ENCODE measurements around the gene MARF1.
"Not testable (repeated sequence)": the region's sequence is repeated elsewhere in the genome, so short reads cannot be mapped to it uniquely, and the experiment has no call there.

Gene MARF1

DNA sequence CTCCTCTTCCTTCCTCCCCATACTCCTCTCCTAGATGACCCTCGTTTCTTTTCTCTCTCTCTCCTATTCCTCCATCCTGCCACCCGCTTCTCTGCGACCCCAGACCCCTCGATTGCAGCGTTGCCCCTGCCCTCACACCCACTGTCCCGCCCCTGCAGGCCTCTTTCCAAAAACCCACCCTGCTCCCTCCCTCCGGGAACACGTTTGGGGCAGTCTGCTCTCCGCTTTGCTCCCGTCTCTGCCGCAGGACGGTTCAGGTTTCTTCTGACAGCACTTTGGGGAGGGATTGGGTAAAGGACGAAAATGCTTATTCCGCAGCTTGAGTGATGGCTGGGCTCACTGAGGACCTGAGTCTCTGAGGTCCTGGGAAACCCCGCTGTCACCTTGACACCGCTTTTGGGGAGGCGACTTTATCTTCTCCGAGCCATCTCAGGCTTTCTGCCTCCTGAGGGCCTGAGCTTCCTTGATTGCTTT lies 7.8 kb upstream of the MARF1 start:
- no peak for DNase-seq

DNA sequence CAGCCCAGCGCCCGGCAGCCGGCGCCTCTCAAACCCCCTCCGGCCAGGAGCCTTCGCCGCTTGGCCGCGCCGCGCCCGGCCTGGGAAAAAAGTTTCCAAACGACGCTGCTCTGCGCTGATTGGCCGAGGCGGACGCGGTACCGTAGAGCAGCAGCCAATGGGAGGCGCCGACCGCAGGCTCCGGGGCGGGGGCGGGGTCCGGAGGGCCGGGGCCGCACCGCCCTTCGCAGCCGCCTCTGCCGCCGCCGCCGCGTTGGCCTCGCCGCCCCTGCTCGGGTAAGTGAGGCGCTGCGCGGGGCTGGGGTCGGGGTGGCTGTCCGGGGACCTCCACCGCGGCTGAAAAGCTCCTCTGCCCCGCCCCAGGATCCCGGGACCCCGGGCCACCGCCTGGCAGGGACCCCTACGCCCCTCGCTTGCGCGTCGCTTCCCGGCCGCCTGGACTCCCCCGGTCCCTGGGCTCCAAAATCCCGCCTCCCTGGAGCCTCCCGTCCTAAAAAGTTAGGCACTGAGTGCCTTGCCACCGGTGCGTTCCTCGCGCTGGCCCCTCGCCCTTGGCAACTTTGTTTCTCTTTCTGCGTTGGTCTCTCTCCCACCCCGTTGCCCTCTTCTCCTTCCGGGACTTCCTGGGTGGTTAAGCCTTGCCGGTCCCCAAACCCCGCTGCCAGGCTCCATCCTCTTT lies 7.2 kb upstream of the MARF1 start, which contains the start of gene NDE1:
NDE1 (plus strand) TSS at position 227 of the 679 bp plus-strand sequence. CDS start 14,534 bp downstream, outside the sequence.
- peak; percentile 80 for DNase-seq

DNA sequence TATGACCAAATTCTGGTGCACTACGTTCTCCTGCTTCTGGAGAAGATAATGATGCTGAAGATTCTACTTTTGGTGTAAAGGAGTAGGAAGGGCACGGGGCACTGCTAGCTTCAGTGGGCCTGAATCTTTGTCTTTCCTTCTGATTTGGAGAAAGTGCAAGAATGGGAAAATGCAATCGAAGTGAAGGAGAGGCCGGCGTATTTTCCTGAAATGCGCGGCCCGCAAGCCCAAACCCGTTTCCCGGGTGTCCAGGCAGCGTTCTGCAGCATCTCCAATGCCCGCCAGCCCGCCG lies 6.7 kb upstream of the MARF1 start:
- no peak for DNase-seq

DNA sequence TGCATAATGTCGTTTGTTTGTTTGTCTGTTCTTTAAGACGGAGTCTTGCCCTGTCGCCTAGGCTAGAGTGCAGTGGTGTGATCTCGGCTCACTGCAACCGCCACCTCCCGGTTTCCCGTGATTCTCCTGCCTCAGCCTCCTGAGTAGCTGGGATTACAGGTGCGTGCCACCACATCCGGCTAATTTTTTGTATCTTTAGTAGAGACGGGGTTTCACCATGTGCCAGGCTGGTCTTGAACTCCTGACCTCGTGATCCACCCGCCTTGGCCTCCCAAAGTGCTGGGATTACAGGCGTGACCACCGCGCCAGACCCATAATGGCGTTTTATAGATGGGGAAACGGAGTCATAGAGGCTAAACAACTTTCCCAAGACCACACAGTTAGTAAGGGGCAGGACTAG lies 6.4 kb upstream of the MARF1 start:
- not testable (repeated sequence) for DNase-seq

DNA sequence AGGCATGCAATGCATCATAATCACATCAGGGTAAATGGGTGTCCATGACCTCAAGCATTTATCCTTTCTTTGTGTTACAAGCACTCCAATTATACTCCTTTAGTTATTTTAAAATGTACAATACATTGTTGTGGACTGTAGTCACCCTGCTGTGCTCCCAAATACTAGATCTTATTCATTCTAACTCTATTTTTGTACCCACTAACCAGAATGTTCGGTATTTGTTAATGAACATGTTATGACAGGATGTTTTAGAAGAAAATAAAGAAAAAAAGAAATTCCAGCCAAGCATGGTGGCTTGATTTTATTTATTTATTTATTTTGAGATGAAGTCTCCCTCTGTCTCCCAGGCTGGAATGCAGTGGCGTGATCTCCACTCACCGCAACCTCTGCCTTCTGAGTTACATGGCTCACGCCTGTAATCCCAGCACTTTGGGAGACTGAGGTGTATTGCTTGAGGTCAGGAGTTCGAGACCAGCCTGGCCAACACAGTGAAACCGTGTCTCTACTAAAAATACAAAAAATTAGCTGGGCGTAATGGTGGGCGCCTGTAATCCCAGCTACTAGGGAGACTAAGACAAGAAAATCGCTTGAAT lies 5.3 kb upstream of the MARF1 start:
- no peak for DNase-seq

DNA sequence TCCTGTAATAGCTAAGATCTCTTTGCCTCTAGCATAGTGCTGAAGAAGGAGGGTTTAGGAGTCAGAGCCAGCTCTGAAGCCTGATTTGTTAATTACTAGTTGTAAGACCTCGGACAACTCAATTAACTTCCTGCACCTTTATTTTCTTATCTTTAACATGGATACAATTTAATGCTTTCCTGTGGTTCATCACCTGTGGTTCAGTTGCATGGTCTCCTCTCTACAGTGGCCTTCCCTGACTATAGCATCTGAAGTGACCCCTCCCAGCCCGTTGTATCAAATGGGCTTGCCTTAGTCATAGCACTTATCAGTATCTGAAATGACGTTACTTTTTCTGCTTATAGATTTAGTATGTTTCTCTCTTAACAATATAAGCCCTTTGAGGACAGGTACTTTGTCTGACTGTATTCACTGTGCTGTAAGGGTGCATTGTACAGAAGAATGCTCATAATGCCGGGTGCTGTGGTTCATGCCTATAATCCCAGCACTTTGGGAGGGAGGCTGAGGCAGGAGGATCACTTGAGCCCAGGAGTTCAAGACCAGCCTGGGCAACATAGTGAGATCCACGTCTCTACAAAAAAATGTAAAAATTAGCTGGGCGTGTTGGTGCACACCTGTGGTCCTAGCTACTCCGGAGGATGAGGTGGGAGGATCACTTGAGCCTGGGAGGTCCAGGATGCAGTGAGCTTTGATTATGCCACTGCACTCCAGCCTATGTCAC lies 4.5 kb upstream of the MARF1 start:
- no peak for DNase-seq

DNA sequence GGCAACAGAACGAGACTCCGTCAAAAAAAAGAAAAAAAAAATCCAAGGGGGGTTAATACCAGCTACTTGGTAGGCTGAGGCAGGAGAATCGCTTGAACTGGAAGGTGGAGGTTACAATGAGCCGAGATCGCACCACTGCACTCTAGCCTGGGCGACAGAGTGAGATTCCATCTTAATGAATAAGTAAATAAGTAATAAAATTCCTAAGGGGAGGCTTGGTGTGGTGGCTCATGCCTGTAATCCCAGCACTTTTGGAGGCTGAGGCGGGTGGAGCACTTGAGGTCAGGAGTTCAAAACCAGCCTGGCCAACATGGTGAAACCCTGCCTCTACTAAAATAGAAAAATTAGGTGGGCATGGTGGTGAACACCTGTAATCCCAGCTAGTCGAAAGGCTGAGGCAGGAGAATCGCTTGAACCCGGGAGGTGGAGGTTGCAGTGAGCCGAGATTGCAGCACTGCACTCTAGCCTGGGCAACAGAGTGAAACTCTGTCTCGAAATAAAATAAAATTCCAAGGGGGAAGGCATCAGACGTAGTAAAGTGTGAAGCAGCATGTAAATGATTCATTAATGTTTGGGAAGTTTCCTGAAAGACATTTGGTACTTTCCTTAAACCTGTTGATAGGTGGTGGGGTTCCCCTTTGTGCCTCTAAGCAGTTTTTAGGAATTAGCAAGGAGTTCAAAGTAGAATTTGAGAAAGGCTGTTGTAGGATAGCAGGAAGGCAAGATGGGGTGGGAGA lies 3.8 kb upstream of the MARF1 start:
- DNase-seq: not testable (repeated sequence)

DNA sequence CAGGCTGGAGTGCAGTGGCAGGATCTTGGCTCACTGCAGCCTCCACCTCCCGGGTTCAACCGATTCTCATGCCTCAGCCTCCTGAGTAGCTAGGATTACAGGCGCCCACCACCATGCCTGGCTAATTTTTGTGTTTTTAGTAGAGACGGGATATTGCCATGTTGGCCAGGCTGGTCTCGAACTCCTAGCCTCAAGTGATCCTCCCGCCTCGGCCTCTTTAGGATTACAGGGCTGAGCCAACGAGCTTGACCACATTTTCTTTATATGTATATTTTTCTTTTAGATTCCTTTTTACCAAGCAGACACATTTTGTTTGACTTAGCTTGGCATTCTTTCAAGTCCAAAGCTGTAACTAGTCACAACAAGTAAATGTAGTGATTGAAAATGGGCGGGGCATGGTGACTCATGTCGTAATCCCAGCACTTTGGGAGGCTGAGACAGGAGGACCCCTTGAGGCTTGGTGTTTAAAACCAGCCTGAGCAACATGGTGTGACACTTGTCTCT lies 2.1 kb upstream of the MARF1 start:
- peak; percentile 71 for DNase-seq

DNA sequence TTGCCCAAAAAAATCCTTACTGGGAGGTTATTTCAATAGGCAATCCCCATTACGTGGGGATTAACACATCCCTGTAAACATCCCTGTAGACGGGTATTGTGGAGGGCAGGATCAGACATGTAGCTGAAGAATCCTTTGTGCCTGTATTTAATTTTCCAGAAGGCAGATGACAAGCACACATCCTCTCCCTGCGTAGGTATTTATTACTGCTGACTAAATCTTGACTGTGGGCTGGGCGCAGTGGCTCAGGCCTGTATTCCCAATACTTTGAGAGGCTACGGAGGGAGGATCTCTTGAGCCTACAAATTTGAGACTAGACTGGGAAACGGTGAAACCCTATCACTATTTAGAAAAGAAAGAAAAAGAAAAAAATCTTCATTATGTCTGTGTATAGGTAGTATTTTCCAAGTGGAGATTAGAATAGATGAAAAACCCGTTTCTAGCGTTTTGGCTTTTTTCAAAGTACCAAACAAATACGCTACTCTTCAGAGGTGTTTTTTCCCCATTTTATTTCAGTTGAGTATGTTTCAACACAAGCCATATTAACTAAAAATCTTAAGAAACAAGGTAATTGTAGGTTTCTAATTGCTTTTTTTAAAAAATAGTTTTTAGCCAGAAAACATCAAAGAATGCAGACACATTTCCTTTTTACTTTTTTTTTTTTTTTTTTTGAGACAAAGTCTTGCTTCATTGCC lies 1.5 kb upstream of the MARF1 start:
- no peak for DNase-seq

DNA sequence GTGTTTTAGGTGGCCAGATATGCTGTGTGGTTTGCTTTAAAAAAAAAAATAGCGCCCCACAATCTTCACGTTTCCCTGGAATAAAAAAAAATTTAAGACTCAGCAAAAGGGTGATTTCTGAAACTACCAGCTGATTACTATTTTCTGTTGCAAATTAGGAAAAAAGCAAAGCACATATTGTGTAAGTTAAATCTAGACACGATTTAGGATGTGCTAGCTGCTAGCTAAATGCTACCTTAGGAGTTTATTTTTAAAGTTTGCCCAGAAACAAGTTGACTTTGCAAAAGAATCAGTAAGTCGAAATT lies 944 bp upstream of the MARF1 start:
- no peak for DNase-seq

DNA sequence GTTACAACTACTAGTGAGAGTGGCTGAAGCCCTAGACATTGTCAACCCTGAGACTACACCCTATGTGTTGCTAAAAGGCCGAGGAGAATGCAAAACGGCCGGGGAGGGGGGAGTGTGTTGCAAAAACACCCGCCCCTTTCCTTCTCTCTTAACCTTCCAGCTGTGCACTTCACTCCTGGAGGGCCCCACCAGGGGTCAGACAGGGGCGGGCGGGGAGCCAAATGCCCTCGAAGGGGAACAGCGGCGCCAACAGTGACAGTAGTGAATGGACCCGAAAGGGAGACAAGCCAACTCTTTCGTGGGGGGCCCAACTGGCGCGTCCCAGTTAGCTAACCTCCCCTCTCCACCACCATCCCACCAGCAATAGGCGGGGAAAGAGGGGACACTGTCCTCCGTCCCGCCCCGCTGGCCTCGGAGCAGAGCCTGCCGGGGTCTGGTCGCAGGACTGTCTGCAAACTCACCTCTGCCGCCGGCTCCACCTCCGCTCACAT lies 352 bp downstream of the MARF1 start:
- DNase-seq: peak; percentile 62

DNA sequence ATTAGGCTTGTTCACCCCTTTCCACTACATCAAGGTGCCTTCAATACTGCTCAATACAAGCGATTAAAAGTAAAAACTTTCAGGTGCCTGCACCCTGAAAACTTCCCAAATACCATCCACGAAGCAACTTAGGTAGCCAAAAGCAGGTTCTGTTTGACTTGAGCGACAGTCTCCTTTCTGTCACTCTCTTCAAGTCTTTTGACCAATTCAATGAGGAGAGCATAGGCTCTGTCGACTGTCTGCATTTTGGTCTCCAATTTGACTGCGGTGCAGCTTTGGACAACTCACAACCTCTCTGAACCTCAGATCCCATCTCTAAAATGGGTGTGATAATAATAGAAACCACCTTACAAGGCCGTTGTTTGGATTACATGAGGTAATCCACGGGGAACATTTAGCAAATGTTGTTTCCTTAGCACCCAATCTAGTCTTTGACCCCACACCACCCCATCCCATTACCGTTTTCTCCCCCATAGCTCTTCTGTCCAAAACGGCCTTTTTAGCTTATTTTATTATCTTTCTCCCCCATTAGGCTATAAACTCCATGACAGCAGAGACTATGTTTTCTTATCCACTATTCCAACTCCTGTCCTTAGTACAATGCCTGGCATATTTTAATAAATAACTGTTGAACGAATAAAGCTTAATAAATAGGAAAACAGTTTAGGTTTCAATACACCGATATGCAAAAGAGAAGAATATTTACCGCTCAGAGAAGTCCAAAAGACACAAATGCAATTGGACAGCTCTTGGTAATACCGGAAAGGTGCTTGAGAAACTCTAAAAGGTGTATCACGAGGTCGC lies 999 bp downstream of the MARF1 start:
- DNase-seq: no peak

DNA sequence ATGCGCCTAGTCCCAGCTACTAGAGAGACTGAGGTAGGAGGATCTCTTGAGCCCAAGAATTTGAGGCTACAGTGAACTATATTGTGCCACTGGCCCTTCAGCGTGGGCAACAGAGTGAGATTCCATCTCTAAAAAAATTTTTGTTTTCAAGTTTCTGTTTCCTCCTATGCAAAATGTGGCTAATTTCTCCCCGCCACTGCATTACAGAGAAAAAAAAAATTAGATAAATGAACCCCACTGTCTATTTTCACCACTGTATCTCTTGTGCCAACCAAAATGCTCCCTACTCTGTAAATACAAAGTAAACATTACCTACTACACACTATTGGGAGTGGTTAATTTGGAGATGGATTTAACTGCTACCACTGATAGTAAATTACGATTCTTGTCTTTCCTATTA lies 2.0 kb downstream of the MARF1 start:
- no peak for DNase-seq

DNA sequence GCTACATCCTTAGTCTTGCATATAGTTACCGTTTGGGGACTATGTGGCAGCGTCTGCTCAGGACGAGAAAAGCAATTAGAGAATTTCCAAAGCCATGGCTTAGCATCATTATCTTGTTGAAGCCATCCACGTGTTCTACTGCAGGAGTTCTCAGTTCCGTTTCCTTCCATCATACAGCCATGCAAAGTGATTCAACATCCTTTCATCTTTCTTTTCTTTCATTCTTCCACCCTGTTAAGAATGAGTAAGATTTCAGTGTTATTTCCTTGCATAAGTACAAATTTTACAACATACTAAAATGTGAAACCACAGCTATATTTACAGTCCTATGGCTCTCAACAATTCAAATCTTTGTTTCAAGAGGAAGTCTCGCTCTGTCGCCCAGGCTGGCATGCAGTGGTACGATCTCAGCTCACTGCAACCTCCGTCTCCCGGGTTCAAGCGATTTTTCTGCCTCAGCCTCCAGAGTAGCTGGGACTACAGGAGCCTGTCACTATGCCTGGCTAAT lies 3.8 kb downstream of the MARF1 start:
- no peak for DNase-seq

DNA sequence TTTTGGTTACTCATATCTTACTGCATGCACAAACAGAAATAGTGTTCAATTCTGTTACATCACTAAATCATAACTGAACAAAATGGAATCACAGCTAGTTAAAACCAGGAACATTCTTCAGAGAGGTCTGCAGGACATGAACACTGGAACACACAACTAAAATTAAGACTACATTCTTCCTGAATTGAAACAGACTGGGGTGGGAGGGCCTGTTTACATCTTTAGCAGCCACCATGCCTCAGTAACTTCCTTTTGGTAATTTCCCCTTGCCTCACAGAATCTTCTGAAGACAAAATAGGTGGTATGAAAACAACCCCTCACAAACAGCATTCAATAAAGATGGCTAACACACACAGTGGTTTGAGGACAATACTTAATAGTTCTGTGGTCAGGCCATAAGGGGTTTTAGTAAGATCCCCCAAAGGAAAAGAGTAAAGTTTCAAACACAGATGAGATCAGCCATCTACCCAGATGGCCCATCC lies 6.5 kb downstream of the MARF1 start:
- DNase-seq: no peak

DNA sequence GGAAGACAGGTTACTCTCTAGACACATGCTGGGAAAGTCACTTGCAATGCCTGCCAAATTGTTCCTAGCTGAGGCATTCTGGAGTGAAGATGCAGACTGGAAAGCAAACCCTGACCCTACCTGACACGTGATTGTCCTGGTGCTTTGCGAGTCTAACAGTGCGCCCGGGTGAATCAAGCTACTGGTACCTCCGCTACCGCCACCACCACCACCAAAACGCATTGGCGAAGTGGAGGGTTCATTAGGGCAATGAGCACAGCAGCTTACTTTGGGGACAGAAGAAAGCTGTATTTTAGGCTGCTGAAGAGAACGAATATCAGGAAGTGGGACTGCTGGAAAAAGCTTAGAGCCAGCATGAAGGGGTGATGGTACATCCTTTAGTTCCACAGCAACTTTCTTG lies 7.0 kb downstream of the MARF1 start:
- DNase-seq: no peak

DNA sequence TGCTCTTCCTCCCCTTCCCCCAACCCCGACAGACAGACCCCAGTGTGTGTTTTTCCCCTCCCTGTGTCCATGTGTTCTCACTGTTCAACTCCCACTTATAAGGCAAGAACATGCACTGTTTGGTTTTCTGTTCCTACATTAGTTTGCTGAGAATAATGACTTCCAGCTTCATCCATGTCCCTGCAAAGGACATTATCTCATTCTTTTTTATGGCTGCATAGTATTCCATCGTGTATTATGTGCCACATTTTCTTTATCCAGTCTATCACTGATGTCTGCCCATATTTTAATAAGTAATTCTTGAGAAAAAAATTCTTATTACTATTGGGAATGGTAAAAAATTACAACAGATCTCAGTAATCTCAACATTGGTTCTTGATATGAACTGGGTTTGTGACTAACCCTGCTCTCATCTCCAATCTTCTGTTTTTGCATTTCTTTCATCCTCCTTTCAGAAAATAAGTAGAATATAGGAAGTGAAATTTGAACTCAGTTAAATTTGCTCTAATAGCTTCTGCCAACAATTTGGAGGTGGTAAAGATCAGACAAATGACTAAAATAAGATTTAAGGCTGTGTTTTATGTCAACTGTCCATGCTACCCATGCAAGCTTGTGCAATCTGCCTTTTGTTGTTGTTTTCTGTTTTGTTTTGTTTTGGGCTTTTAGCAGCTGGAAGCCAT lies 11.1 kb downstream of the MARF1 start:
- DNase-seq: no peak

DNA sequence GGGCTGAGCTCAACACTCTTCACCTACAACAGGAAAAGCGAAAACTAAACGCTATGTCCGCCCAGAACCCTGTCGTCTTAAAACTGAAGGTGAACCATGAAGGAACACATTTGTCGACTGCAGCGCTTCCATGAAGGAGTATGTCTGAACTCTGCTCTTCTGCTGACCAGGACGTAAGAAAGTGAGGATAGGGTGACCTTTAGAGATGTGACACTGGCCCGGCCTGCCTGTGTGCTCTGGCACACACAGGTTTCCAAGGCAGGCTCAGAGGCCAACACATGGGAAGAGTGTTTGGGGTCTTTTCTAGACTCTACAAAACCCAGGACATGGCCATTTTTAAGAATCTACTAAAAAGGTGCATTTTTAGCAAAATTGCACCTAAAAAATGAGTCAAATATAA lies 21.1 kb downstream of the MARF1 start:
- DNase-seq: no peak

DNA sequence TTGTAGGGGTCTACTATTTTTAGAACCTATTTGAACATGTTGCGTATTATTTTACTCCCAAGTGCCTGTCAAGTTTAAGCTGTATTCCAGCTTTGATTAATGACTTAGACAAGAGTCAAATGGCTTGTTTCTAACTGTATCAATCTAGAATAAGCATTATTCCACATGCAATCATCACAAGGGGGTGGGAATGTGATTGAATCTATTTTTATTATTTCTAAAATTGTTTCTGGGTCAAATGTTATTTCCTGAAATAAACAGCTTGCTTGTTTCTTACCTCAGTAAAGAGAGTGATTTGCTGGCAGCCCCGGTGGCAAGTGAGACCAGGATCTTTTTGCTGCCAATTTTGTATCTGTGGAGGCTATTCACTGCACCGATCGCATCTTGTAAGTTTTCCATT lies 21.5 kb downstream of the MARF1 start:
- DNase-seq: no peak

DNA sequence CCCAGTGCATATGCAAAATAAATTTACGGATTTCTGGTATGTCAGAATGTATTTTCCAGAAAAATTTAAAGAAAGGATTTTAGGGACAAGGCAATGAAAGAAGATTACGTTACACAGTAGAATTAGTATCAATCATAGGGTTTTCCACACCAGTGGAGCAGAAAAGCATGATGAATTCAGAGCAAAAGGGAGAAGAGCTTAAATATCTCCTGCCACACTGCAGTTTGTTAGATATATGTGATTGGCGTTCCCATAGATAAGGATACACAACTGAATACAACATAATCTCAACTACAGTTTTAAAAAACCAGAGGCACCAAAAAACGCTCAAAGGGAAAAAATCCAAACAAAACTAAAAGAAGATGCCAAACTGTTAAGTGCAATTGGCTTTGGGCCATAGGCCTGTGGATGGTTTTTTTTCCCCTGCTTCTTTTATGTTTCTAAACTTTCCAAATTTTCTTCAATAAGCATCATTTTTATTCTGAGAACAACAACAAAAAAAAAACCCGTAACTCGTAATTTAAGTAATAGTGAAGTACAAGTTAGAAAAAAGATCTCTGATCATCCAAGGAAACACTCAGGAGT lies 22.3 kb downstream of the MARF1 start:
- no peak for DNase-seq

DNA sequence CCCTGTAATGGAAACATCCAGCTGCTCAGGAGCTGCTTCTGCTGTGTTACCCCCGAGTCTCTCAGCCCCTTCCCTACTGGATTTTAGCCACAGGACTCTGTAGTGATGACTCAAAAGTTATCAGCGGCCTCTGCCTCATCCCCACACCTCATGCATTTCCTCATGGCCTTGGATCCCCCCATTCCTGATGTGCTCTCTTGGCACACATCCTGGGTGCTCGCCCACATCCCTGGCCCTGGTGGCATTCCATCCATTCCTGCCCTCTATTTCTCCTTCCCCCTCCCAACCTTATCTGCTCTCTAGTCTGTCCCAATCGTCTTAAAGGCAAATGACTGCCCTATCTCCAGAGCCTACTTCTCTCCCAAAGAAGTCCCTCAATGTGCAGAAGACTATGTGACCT lies 24.6 kb downstream of the MARF1 start:
- DNase-seq: no peak
